ENCODE measurements around the gene PHF21B.

The PHF21B gene

DNA sequence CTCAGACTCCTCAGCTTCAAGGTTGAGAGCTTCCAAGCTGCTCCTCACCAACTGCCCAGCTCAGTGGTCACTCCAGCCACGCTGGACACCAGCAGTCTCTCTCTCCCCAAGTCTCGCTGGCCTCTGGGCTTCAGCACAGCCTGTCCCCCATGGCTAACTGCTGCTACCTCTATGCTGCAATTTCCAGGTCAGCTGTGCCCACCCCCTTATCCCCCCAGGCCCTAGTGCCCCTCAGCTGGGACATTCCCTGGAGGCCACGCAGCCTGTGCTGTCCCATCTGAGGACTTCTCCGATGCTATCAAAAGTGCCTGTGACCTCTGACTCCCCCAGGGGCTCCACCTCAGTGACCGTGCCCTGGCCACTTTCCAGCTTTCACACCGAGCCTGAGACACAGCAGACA, 37.5 kb upstream of the PHF21B start:
- Histone ChIP-seq H3K27ac (ENCODE audit: extremely low read depth, low read depth, low read length) (no peak overlapping the region), H3K4me1 (ENCODE audit: control insufficient read depth, insufficient read depth, low read length) (no peaks in the 10 kb centered on the region), H3K4me3 (ENCODE audit: low read depth, low read length) (no peak overlapping the region), H3K9me3 (ENCODE audit: control insufficient read depth, insufficient read depth, low read depth, low read length) (no peaks in the 10 kb centered on the region), H3K36me3 (ENCODE audit: control insufficient read depth in 2 of 2, insufficient read depth in 1 of 2, low read length in 2 of 2) (no peaks in the 10 kb centered on the region)
- ChIA-PET POLR2A (no interaction called here), CTCF (no interaction called here)
- TF ChIP-seq TCF7L2 (IDR thresholded peaks at IDR 0.05; ENCODE audit: borderline replicate concordance, low read depth, low read length) (no peak), ZNF16 (tag by site-specific recombination; IDR thresholded peaks at IDR 0.05; ENCODE audit: low read depth) (no peak), ZSCAN5A (tag by site-specific recombination; IDR thresholded peaks at IDR 0.05) (no peak)

- H3K4me1 ChIP-seq (ENCODE audit: control insufficient read depth, insufficient read depth, low read length), result no peaks in the 10 kb centered on the region
- TF ChIP-seq ZBTB7A (tag by site-specific recombination; IDR thresholded peaks at IDR 0.05; ENCODE audit: low read depth) (no peak), ZNF10 (tag by site-specific recombination; IDR thresholded peaks at IDR 0.05) (no peak), ZNF629 (tag by site-specific recombination; IDR thresholded peaks at IDR 0.05) (no peak), ZNF747 (tag by site-specific recombination; IDR thresholded peaks at IDR 0.05) (no peak), ZBTB48 (tag by site-specific recombination; IDR thresholded peaks at IDR 0.05) (no peak), ZNF416 (tag by site-specific recombination; IDR thresholded peaks at IDR 0.05) (no peak), ZNF830 (tag by site-specific recombination; IDR thresholded peaks at IDR 0.05; ENCODE audit: low read depth) (no peak), ZNF623 (tag by site-specific recombination; IDR thresholded peaks at IDR 0.05) (no peak), ZNF561 (tag by site-specific recombination; IDR thresholded peaks at IDR 0.05; ENCODE audit: borderline replicate concordance) (no peak), ZBTB6 (tag by site-specific recombination; IDR thresholded peaks at IDR 0.05) (no peak), ZFP3 (tag by site-specific recombination; IDR thresholded peaks at IDR 0.05; ENCODE audit: low read depth) (no peak), ZIC2 (tag by site-specific recombination; IDR thresholded peaks at IDR 0.05) (no peak), ZNF785 (tag by site-specific recombination; IDR thresholded peaks at IDR 0.05) (no peak), PRDM1 (tag by site-specific recombination; IDR thresholded peaks at IDR 0.05) (no peak), ZBTB8A (tag by site-specific recombination; IDR thresholded peaks at IDR 0.05) (no peak), ZNF791 (tag by site-specific recombination; IDR thresholded peaks at IDR 0.05) (no peak)
- TF ChIP-seq, protein P1, sequence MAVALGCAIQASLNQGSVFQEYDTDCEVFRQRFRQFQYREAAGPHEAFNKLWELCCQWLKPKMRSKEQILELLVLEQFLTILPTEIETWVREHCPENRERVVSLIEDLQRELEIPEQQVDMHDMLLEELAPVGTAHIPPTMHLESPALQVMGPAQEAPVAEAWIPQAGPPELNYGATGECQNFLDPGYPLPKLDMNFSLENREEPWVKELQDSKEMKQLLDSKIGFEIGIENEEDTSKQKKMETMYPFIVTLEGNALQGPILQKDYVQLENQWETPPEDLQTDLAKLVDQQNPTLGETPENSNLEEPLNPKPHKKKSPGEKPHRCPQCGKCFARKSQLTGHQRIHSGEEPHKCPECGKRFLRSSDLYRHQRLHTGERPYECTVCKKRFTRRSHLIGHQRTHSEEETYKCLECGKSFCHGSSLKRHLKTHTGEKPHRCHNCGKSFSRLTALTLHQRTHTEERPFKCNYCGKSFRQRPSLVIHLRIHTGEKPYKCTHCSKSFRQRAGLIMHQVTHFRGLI (tag by site-specific recombination; IDR thresholded peaks at IDR 0.05), result no peak
- TF ChIP-seq, protein P2, sequence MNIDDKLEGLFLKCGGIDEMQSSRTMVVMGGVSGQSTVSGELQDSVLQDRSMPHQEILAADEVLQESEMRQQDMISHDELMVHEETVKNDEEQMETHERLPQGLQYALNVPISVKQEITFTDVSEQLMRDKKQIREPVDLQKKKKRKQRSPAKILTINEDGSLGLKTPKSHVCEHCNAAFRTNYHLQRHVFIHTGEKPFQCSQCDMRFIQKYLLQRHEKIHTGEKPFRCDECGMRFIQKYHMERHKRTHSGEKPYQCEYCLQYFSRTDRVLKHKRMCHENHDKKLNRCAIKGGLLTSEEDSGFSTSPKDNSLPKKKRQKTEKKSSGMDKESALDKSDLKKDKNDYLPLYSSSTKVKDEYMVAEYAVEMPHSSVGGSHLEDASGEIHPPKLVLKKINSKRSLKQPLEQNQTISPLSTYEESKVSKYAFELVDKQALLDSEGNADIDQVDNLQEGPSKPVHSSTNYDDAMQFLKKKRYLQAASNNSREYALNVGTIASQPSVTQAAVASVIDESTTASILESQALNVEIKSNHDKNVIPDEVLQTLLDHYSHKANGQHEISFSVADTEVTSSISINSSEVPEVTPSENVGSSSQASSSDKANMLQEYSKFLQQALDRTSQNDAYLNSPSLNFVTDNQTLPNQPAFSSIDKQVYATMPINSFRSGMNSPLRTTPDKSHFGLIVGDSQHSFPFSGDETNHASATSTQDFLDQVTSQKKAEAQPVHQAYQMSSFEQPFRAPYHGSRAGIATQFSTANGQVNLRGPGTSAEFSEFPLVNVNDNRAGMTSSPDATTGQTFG (tag by site-specific recombination; IDR thresholded peaks at IDR 0.05; ENCODE audit: borderline replicate concordance), result no peak
- TF ChIP-seq, protein P3, sequence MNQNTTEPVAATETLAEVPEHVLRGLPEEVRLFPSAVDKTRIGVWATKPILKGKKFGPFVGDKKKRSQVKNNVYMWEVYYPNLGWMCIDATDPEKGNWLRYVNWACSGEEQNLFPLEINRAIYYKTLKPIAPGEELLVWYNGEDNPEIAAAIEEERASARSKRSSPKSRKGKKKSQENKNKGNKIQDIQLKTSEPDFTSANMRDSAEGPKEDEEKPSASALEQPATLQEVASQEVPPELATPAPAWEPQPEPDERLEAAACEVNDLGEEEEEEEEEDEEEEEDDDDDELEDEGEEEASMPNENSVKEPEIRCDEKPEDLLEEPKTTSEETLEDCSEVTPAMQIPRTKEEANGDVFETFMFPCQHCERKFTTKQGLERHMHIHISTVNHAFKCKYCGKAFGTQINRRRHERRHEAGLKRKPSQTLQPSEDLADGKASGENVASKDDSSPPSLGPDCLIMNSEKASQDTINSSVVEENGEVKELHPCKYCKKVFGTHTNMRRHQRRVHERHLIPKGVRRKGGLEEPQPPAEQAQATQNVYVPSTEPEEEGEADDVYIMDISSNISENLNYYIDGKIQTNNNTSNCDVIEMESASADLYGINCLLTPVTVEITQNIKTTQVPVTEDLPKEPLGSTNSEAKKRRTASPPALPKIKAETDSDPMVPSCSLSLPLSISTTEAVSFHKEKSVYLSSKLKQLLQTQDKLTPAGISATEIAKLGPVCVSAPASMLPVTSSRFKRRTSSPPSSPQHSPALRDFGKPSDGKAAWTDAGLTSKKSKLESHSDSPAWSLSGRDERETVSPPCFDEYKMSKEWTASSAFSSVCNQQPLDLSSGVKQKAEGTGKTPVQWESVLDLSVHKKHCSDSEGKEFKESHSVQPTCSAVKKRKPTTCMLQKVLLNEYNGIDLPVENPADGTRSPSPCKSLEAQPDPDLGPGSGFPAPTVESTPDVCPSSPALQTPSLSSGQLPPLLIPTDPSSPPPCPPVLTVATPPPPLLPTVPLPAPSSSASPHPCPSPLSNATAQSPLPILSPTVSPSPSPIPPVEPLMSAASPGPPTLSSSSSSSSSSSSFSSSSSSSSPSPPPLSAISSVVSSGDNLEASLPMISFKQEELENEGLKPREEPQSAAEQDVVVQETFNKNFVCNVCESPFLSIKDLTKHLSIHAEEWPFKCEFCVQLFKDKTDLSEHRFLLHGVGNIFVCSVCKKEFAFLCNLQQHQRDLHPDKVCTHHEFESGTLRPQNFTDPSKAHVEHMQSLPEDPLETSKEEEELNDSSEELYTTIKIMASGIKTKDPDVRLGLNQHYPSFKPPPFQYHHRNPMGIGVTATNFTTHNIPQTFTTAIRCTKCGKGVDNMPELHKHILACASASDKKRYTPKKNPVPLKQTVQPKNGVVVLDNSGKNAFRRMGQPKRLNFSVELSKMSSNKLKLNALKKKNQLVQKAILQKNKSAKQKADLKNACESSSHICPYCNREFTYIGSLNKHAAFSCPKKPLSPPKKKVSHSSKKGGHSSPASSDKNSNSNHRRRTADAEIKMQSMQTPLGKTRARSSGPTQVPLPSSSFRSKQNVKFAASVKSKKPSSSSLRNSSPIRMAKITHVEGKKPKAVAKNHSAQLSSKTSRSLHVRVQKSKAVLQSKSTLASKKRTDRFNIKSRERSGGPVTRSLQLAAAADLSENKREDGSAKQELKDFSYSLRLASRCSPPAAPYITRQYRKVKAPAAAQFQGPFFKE (tag by site-specific recombination; IDR thresholded peaks at IDR 0.05; ENCODE audit: borderline replicate concordance), result no peak
- TF ChIP-seq, protein P4, sequence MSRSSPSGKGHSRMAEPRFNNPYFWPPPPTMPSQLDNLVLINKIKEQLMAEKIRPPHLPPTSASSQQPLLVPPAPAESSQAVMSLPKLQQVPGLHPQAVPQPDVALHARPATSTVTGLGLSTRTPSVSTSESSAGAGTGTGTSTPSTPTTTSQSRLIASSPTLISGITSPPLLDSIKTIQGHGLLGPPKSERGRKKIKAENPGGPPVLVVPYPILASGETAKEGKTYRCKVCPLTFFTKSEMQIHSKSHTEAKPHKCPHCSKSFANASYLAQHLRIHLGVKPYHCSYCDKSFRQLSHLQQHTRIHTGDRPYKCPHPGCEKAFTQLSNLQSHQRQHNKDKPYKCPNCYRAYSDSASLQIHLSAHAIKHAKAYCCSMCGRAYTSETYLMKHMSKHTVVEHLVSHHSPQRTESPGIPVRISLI (tag by site-specific recombination; IDR thresholded peaks at IDR 0.05), result no peak
- CTCF ChIA-PET, result no interaction called here
- no peaks in the 10 kb centered on the region for H3K9me3 ChIP-seq (ENCODE audit: control insufficient read depth, insufficient read depth, low read depth, low read length)
- no peaks in the 10 kb centered on the region for H3K36me3 ChIP-seq (ENCODE audit: control insufficient read depth in 2 of 2, insufficient read depth in 1 of 2, low read length in 2 of 2)
- no peak overlapping the region for H3K27ac ChIP-seq (ENCODE audit: extremely low read depth, low read depth, low read length)
- POLR2A ChIA-PET, result no interaction called here
- no peak overlapping the region for H3K4me3 ChIP-seq (ENCODE audit: low read depth, low read length)
These were observed 35.4 kb upstream of the PHF21B start for GRCh38 chr22:45045208-45045607.

Data from HEK293 (cell line).